Large intestine (tissue), 3 donors: Measurements from ENCODE around the gene MIEN1. TPM values are rescaled to one million over a fixed set of nuclear protein-coding genes. Genes with fewer than 3 reads are reported as not detected.
"Not testable (repeated sequence)": the region's sequence is repeated elsewhere in the genome, so short reads cannot be mapped to it uniquely, and the experiment has no call there.

Experiments
- DNase-seq, 2 donors: peaks; one replicate each; pipeline versions ENCODE4 v3.0.0 to v3.0.0-alpha.2; 2013
- H3K27ac ChIP-seq: one replicate; pipeline ENCODE4 v1.5.1; 2013; ENCODE audit warnings: low read length
- H3K27me3 ChIP-seq: 2 replicates; pipeline ENCODE4 v1.6.1; 2013; ENCODE audit warnings: low read length; ENCODE audit not compliant: control insufficient read depth, insufficient read depth
- H3K36me3 ChIP-seq: 2 replicates; pipeline ENCODE4 v1.6.1; 2013; ENCODE audit warnings: low read length; ENCODE audit not compliant: control insufficient read depth, insufficient read depth
- H3K4me1 ChIP-seq: one replicate; pipeline ENCODE4 v1.6.1; 2013; ENCODE audit warnings: low read length; ENCODE audit not compliant: control insufficient read depth, insufficient read depth
- H3K4me3 ChIP-seq: one replicate; pipeline ENCODE4 v1.5.1; 2013; ENCODE audit warnings: low read length
- H3K9me3 ChIP-seq: one replicate; pipeline ENCODE4 v1.6.1; 2013; ENCODE audit warnings: mild to moderate bottlenecking, low read depth, low read length, moderate library complexity; ENCODE audit not compliant: control insufficient read depth
- WGBS: methylation state at CpG from one replicate; pipeline ENCODE4 v1.1.5; 2013; ENCODE audit warnings: low lambda C conversion rate; ENCODE audit not compliant: insufficient coverage; 5-methylcytosine and 5-hydroxymethylcytosine counted together
- polyA plus RNA-seq: library from polyadenylated mRNA; unstranded; fragments of 120-200 nt; gene quantifications from one replicate; pipeline ENCODE4 v1.2.1, GENCODE V29; 2013

Gene MIEN1
- polyA plus RNA-seq, 1 donor: 43.8 TPM

DNA sequence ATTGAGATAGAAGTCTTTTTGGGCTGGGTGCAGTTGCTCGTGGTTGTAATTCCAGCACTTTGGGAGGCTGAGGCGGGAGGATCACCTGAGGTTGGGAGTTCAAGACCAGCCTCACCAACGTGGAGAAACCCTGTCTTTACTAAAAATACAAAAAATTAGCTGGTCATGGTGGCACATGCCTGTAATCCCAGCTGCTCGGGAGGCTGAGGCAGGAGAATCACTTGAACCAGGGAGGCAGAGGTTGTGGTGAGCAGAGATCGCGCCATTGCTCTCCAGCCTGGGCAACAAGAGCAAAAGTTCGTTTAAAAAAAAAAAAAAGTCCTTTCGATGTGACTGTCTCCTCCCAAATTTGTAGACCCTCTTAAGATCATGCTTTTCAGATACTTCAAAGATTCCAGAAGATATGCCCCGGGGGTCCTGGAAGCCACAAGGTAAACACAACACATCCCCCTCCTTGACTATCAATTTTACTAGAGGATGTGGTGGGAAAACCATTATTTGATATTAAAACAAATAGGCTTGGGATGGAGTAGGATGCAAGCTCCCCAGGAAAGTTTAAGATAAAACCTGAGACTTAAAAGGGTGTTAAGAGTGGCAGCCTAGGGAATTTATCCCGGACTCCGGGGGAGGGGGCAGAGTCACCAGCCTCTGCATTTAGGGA, 31.0 kb downstream of the MIEN1 start:
- Histone ChIP-seq H3K4me3 (peak overlapping the region; percentile 95), H3K36me3 (peaks cover 14% of the 10 kb centered on the region), H3K27ac (peak overlapping the region; percentile 93), H3K4me1 (peaks cover 53% of the 10 kb centered on the region)
- H3K9me3 ChIP-seq, H3K27me3 ChIP-seq, DNase-seq: not testable (repeated sequence)
- 64% methylated on average over 3 of the region's 11 CpGs for WGBS

DNA sequence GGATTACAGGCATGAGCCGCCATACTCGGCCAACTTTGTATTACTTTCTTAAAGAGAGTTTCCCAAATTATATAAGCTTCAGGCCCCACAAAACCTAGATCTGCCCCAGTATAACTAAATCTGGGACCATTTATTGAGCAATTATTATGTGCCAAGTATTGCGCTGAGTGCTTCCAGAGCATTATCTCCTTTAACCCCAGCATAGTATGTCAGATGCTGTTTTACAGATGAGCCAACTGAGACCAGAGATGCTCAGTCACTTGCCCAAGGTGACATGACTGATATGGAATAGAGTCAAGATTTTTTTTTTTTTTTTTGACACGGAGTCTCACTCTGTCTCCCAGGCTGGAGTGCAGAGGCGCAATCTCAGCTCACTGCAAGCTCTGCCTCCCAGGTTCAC, 32.4 kb downstream of the MIEN1 start:
- no peaks in the 10 kb centered on the region for H3K9me3 ChIP-seq
- peaks cover 51% of the 10 kb centered on the region for H3K4me1 ChIP-seq
- DNase-seq: no peak
- 100% methylated on average over 1 of the region's 5 CpGs for WGBS
- H3K27me3 ChIP-seq: no peaks in the 10 kb centered on the region
- no peak overlapping the region for H3K4me3 ChIP-seq
- H3K27ac ChIP-seq: no peak overlapping the region
- peaks cover 9% of the 10 kb centered on the region for H3K36me3 ChIP-seq

DNA sequence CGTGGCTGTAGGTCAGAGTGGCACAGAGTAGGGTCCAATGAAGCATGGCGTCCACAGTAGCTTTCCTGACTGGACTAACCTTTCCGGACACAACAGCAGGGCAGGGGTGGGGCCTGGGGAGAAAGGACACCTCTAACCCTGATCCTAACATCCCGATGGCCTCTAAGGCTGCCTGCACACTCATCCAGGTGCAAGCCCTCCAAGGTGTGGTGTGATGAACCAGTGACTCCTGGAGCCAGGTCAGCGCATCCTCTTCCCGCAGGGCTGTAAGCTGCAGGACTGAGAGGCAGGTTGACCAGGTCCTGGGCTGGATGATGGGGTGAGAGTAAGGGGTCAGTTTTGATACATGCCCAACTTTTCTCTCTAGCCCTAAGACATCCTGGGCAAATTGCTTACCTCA, 33.6 kb downstream of the MIEN1 start:
- no CpG with 5 or more reads among the region's 6 CpGs for WGBS
- H3K36me3 ChIP-seq: peaks cover under 1% of the 10 kb centered on the region
- no peak overlapping the region for H3K27ac ChIP-seq
- DNase-seq: no peak
- no peak overlapping the region for H3K4me3 ChIP-seq
- H3K4me1 ChIP-seq: peaks cover 45% of the 10 kb centered on the region
- H3K27me3 ChIP-seq: no peaks in the 10 kb centered on the region
- H3K9me3 ChIP-seq: no peaks in the 10 kb centered on the region

DNA sequence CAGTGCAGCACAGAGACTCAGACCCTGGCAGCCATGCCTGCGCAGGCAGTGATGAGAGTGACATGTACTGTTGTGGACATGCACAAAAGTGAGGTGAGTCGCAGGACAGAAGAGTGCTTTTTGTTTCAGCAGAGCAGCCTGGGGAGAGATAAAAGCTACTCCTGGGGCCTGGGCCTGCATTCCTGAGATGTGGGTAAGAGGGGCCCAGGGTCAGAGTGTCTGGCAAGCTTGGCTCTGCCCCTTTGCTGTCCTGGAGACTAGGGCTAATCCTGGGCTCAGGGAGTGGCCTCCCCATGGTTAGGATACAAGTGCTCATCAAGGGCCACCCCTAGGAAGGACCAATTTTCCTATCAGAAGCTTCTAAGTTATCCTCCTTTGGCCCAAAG, 35.2 kb downstream of the MIEN1 start:
- WGBS: no CpG with 5 or more reads among the region's 2 CpGs
- no peaks in the 10 kb centered on the region for H3K36me3 ChIP-seq
- H3K27me3 ChIP-seq: no peaks in the 10 kb centered on the region
- peaks cover 44% of the 10 kb centered on the region for H3K4me1 ChIP-seq
- DNase-seq: no peak
- H3K4me3 ChIP-seq: no peak overlapping the region
- peak overlapping the region; percentile 79 for H3K27ac ChIP-seq
- no peaks in the 10 kb centered on the region for H3K9me3 ChIP-seq

DNA sequence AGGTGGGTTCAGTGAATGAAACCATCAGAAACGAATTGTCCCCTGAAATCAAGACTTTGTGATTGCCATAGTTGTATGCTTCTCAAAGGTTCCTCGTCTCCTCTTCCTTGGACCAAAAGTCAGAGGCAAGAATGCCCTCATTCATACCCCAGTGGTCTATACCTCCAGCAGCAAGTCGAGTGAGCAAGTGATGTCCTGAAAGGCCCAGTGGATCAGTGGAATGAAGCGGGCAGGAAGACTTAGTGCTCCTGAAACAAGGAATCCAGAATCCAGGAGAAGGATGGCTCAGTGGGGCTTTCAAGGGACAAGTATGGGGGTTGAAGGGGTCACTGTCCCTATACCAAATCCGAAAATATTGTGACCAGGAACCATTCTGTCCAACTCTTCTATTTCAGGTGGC, 35.7 kb downstream of the MIEN1 start:
- no peak for DNase-seq
- H3K9me3 ChIP-seq: no peaks in the 10 kb centered on the region
- no peak overlapping the region for H3K4me3 ChIP-seq
- peak overlapping the region; percentile 79 for H3K27ac ChIP-seq
- no CpG with 5 or more reads among the region's 5 CpGs for WGBS
- no peaks in the 10 kb centered on the region for H3K36me3 ChIP-seq
- no peaks in the 10 kb centered on the region for H3K27me3 ChIP-seq
- H3K4me1 ChIP-seq: peaks cover 44% of the 10 kb centered on the region

DNA sequence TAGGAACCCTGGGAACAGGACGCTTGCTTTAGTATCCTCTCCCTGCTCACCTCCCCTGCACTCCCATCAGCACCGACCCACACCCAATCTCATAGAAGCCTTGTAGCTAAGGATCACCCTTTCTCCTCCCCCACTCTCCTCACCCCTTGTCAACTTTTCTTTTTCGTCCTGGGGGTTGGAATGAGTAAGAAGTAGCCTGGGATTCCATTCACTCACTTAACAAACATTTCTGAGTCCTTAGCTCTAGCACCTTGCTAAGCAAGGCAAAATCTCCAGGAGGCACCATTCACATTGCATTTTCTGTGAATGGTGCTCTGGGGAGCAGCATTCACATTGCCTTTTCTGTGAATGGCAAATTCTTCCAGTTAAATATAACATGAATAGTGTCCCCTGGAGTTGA, 41.4 kb downstream of the MIEN1 start:
- no peak for DNase-seq
- Histone ChIP-seq H3K9me3 (no peaks in the 10 kb centered on the region), H3K27ac (peak overlapping the region; percentile 96), H3K4me3 (peak overlapping the region; percentile 80), H3K4me1 (peaks cover 34% of the 10 kb centered on the region), H3K36me3 (peaks cover 14% of the 10 kb centered on the region), H3K27me3 (no peaks in the 10 kb centered on the region)
- no CpG with 5 or more reads among the region's 3 CpGs for WGBS

DNA sequence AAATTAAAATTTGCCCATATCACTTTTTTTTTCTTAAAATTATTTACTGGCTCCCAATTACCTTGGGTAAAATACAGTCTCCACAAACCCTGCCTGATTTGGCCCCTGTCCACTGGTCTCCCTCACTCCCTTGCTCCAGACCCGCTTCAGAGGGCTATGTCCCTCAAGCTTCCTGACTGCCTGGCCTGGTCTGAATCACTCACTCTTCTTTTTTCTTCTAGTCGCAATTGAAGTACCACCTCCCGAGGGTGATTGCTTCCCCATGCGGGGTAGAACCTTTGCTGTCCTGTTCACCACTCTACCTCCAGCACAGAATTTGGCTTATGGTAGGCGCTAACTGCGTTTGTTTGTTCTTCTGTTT, 41.9 kb downstream of the MIEN1 start:
- peak in 1 of 2 donors; percentile 47 for DNase-seq
- Histone ChIP-seq H3K27me3 (no peaks in the 10 kb centered on the region), H3K9me3 (no peaks in the 10 kb centered on the region), H3K4me3 (peak overlapping the region; percentile 80), H3K4me1 (peaks cover 29% of the 10 kb centered on the region), H3K36me3 (peaks cover 16% of the 10 kb centered on the region), H3K27ac (peak overlapping the region; percentile 96)
- WGBS: 8% methylated on average over 2 of the region's 6 CpGs

DNA sequence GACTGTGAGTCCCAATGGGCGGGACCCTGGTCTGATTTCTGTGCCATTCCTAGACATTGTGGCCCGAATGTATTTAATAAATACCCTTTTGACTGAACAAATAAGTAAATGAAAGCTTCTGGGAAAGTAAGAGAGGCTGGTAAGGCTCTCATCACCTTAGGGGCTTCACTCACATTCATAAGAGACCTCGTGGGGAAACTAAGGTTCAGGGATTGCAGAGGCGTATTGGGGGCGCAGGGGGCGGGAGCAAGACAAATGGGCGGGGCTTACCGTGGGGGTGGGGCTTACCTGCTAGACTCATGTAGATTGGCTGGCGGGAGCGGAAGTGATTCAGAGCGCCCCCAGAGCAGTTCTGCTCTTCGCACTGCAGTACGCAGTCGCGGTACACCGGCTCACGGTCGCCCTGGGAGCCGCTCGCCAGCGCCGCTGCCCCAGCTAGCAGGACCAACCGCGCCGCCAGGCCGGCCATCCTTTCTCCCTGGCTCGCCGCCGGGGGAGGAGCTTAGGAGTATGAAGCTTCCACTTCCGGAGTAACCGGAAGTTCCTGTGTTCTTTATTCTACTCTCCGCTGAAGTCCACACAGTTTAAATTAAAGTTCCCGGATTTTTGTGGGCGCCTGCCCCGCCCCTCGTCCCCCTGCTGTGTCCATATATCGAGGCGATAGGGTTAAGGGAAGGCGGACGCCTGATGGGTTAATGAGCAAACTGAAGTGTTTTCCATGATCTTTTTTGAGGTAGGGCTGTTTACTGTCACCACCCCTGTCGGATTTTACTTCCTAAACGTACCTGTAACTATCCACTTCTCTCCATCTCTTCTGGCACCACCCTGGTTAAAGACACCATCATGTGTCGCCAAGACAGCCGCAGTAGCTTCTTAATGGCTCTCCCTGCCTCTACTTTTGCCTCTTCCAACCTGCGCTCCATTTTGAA, 42.5 kb downstream of the MIEN1 start, which contains the start of gene PGAP3:
Gene PGAP3, minus strand, starts transcription at position 512 of the 929 bp plus-strand sequence. Its CDS starts 43 bp downstream, at position 469.
- Histone ChIP-seq H3K27me3 (no peaks in the 10 kb centered on the region), H3K27ac (peak within 1 kb of the TSS; percentile 96), H3K4me1 (peaks cover 22% of the 10 kb centered on the region), H3K36me3 (peaks cover 21% of the 10 kb centered on the region), H3K4me3 (peak within 1 kb of the TSS; percentile 80), H3K9me3 (no peaks in the 10 kb centered on the region)
- no CpG with 5 or more reads among the region's 45 CpGs for WGBS
- DNase-seq: peak; percentile 88 to 95

DNA sequence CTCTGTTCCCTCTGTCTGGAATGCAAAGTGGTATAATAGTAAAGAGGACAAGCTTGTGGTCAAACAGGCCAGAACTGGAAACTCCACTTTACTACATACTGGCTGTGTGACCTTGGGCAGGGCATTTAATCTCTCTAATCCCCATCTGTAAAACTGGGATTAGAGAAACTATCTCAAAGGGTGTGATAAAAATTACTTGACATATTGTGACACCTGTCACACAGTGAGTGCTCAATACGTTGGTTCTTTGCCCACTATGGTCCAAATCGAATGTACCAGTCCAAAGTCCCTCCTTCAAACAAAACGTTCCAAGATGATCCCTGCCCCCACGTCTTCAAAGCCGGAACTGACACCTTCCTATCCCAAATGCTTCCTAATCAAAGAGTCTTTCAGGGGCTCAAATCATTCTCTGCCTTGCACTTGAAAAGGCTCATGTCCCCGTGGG, 43.2 kb downstream of the MIEN1 start:
- peak in 1 of 2 donors; percentile 59 for DNase-seq
- Histone ChIP-seq H3K27ac (peak overlapping the region; percentile 96), H3K36me3 (peaks cover 21% of the 10 kb centered on the region), H3K4me3 (peak overlapping the region; percentile 80), H3K9me3 (no peaks in the 10 kb centered on the region), H3K4me1 (peaks cover 18% of the 10 kb centered on the region), H3K27me3 (no peaks in the 10 kb centered on the region)
- no CpG with 5 or more reads among the region's 6 CpGs for WGBS

DNA sequence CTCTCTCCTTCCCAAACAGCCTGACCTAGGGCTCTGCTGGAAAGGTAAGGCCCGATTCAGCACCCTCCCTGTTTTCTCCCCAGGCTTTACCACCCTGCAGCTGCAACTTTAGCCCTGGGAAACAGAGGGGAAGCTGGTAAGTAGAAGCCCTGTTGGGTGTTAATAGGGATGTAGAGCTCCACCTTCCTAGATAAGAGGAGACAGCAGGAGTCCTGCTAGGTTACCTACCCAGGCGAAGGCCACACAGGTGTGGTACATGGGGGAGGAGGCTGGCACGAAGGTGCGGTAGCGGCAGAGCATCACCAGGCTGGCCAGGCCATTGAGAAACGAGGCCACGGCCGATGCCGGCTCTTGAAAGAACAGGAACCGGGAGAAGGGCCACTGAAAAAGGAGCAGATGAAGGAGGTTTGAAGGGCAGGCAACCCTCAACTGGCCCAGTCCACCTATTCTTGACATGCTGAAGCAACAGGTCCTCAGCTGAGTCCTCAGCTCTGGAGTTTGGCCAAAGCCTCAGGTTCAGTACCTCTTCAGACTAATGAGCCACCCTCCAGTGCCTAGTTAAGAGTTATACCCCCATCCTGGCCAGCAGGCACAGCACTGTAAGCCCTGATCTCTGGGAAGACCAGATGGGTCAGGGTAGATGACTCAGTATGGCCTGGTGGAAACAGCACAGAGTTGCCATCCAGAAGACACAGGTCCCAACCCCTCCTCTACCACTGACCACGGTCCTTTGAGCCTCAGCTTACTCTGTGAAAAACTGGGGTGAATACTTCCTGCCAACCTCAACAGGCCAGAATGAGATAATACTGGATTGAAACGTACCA, 45.8 kb downstream of the MIEN1 start:
- no CpG with 5 or more reads among the region's 12 CpGs for WGBS
- peaks cover 25% of the 10 kb centered on the region for H3K36me3 ChIP-seq
- no peaks in the 10 kb centered on the region for H3K9me3 ChIP-seq
- no peak overlapping the region for H3K27ac ChIP-seq
- peaks cover 37% of the 10 kb centered on the region for H3K4me1 ChIP-seq
- no peak overlapping the region for H3K4me3 ChIP-seq
- DNase-seq: no peak
- H3K27me3 ChIP-seq: no peaks in the 10 kb centered on the region
